Endometrial microvascular endothelial cells (primary cell): Measurements from ENCODE around the gene UQCC2. TPM values are rescaled to one million over a fixed set of nuclear protein-coding genes. Genes with fewer than 3 reads are reported as not detected.

Experiments used
- in situ Hi-C: cut with HindIII; loops from 2 replicates; pipeline ENCODE4 v1.10.0; 2017; ENCODE audit warnings: low sequenced_read_pairs, low pct_unique_long_range_greater_than_20kb; ENCODE audit errors: inconsistent ontology term
- total RNA-seq: library from RNA; depleted of rRNA; stranded (reverse); fragments of >200 nt; gene quantifications from one replicate; pipeline ENCODE4 v1.2.3, GENCODE V29; 2015; ENCODE audit errors: inconsistent ontology term

UQCC2 gene
- total RNA-seq, 1 donor from 2014 or later: 59.1 TPM

DNA sequence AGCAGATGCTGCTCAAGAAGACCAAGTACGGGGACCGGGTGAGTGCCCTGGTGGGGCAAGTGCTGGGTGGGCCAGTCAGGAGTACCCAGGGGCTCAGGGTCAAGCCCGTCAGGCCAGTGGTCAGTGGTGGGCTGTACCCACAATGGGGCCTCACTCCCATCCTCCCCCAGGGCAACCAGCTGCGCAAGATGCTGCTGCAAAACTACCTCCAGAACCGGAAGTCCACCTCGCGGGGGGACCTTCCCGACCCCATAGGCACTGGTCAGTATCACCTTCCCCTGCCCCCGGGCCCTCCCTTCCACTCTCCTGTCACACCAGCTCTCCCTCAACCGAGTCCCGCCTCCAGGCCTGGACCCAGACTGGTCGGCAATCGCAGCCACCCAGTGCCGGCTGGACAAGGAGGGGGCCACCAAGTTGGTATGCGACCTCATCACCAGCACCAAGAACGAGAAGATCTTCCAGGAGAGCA, 27.0 kb downstream of the UQCC2 start:
- in situ Hi-C loops: no loop called here

DNA sequence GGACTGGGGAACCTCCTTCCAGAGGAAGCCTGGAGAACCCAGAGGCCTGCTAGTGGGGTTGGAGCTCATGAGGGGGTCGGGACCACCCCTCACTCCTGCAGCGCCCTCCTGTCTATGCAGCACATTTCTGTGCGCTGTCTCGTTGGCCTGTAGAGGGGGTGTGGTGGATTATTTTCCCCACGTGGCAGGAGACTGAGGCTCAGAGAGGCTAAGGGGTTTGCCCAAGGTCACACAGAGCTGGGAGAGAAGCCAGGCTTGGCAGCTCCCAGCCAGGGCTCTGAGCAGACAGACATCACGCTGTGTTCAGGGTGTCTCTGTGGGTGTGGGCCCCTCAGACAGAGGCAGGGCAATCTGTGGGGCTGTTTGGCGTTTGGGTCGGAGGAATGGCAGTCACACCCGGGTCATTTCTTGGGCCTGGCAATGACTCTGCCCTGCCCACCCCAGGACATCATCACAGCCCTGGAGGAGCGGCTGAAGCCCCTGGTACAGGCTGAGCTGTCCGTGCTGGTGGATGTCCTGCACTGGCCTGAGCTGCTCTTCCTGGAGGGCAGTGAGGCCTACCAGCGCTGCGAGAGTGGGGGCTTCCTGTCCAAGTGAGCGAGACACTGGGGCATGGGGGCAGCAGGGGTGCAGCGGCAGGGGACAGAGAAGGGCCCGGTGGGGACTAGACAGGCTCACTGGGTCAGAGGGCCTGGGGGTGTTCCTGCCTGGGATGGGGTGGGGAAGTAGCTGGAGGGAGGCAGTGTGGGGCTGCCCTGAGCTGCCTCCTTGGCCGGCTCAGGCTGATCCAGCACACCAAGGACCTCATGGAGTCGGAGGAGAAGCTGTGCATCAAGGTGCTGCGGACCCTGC, 27.7 kb downstream of the UQCC2 start:
- in situ Hi-C loops: no loop called here

GRCh38 chr6:33683051-33683571, 28.4 kb downstream of the UQCC2 start:
- in situ Hi-C loops: no loop called here

DNA sequence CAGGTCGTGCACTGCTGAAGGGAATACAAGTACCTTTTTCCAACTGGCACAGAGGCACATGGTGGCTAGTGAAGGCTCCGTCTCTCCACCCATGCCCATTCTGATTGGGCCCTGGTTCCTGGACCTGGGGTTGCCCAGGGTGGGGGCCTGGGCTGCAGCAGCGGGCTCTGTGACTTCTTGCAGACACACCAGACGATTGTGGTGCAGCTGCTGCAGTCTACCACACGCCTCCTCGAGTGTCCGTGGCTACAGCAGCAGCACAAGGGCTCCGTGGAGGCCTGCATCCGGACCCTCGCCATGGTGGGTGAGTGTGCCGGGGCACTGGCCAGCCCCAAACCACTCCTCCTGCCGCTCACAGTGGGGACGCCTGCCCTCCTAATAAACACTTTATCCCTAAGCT, 29.2 kb downstream of the UQCC2 start:
- in situ Hi-C loops: no loop called here

- in situ Hi-C loops: no loop called here
Measured at GRCh38 chr6:33679761-33680160, 31.7 kb downstream of the UQCC2 start.

- in situ Hi-C loops: no loop called here
Measured at GRCh38 chr6:33678932-33679490, 32.5 kb downstream of the UQCC2 start.

DNA sequence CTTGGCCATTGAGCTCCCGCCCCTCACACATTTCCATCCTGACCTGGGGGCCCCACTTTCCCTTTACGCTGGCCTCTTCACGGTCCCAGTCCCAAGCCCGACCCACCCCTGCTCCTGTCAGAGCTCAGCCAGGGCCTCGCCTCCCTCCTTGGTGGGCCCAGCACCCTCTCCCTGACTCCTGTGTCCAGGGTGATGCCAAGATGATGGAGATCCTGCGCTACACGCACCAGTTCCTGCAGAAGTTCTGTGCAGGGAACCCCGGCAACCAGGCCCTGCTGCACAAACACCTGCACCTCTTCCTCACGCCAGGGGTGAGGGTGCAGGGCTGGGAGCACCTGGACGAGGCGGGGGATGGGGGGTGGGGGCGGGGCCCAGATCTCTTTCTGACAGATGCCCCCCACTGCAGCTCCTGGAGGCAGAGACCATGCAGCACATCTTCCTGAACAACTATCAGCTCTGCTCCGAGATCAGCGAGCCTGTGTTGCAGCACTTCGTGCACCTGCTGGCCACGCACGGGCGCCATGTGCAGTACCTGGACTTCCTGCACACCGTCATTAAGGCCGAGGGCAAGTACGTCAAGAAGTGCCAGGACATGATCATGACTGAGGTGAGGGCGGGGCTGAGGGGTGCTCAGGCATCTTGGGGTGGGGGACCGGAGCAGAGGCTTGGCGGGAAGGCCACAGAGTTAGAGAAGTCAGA, 33.1 kb downstream of the UQCC2 start:
- in situ Hi-C loops: no loop called here

DNA sequence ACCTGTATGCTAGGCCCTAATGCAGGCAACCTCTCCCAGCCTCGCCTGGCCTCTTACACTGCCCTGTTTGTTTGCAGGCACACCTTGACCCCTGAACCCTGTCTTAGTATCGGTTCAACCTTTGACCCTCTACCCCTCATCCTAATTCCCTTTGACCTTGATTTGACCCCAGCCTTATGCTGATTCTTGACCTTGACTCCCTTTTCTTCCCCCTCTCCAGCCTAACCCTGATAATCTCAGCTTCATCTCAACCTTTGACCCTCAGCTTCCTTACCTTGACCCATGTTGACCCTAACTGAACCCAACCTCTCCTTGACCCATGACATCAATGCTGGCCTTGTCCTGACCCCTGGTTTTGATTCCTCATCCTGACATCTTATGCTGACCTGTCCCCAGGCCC, 33.8 kb downstream of the UQCC2 start:
- in situ Hi-C loops: no loop called here

GRCh38 chr6:33677143-33677660, 34.3 kb downstream of the UQCC2 start:
- in situ Hi-C loops: no loop called here

GRCh38 chr6:33676416-33677142, 34.9 kb downstream of the UQCC2 start:
- in situ Hi-C loops: no loop called here

GRCh38 chr6:33675968-33676367, 35.5 kb downstream of the UQCC2 start:
- in situ Hi-C loops: no loop called here

GRCh38 chr6:33673851-33674250, 37.6 kb downstream of the UQCC2 start:
- in situ Hi-C loops: no loop called here

DNA sequence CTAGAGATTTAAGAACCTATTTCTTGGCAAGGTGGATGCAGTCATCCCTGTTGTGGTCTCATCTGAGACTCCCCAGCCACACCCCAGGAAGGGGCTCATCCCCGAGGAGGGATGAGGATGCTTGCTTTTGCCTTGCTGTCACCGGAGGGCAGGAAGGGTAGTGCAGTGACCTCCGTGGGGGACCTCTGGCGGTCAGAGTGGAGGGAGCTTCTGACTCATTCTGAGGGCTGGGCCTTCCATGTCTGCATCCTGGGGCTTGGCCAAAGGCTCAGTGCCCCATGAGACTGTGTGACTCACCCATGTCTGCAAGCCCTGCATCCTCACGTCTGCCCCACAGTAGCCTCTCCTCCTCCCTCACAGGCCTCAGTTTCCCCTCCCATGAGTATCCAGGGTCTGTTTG, 38.7 kb downstream of the UQCC2 start:
- in situ Hi-C loops: no loop called here

- in situ Hi-C loops: no loop called here
Measured at GRCh38 chr6:33671744-33672072, 39.8 kb downstream of the UQCC2 start.

GRCh38 chr6:33670971-33671743, 40.3 kb downstream of the UQCC2 start:
- in situ Hi-C loops: no loop called here

GRCh38 chr6:33670086-33670660, 41.3 kb downstream of the UQCC2 start:
- in situ Hi-C loops: no loop called here

GRCh38 chr6:33668914-33669313, 42.6 kb downstream of the UQCC2 start:
- in situ Hi-C loops: no loop called here

DNA sequence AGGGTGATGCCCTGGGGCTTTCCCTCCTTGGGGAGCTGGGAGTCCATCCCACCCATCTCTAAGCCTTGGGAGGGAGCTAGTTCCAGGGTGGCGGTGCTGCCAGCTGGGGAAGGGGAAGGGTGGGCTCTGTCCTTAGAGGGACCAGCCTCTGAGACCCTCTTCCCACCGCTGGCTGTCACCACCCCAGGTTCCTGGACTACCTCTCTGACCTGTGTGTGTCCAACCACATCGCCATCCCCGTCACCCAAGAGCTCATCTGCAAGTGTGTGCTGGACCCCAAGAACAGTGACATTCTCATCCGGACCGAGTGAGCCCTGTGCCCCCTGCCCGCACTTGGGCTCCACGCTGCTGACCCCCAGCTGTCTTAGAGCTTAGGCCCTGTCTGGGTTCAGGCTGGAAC, 43.2 kb downstream of the UQCC2 start:
- in situ Hi-C loops: no loop called here
